Measurements from ENCODE around the gene MLLT1.

- TF ChIP-seq EZH2 (IDR thresholded peaks at IDR 0.05) = no peak
- no peak for TF ChIP-seq FOXP2 (optimal IDR thresholded peaks at IDR 0.05; ENCODE audit: control extremely low read depth, extremely low read length, insufficient read depth)
These were observed 47.1 kb downstream of the MLLT1 start for GRCh38 chr19:6232601-6233055.

Measured in SK-N-MC (cell line).